Mesothelial cell of epicardium (in vitro differentiated cells): ENCODE measurements around the gene ARNT2. TPM values are rescaled to one million over a fixed set of nuclear protein-coding genes. Genes with fewer than 3 reads are reported as not detected.

Experiments
- DNase-seq, 2 experiments: peaks; one replicate each; pipeline ENCODE4 v3.0.0; 2021; ENCODE audit warnings: low spot score in 2 of 2; ENCODE audit not compliant: unreplicated experiment in 2 of 2
- H3K27ac Mint-ChIP-seq: 2 replicates; pipeline ENCODE4 v1.8.0; 2021; ENCODE audit warnings: mixed read lengths
- H3K27me3 Mint-ChIP-seq: 2 replicates; pipeline ENCODE4 v1.8.0; 2021; ENCODE audit warnings: low read depth, mixed read lengths
- H3K36me3 Mint-ChIP-seq: 2 replicates; pipeline ENCODE4 v1.8.0; 2021; ENCODE audit warnings: mixed read lengths
- H3K4me1 Mint-ChIP-seq: 2 replicates; pipeline ENCODE4 v1.8.0; 2021; ENCODE audit warnings: mixed read lengths
- H3K4me3 Mint-ChIP-seq: 2 replicates; pipeline ENCODE4 v1.8.0; 2021; ENCODE audit warnings: mild to moderate bottlenecking, moderate library complexity, mixed read lengths
- H3K9me3 Mint-ChIP-seq: 2 replicates; pipeline ENCODE4 v1.8.0; 2021; ENCODE audit warnings: mixed read lengths
- total RNA-seq: library from RNA; stranded (reverse); gene quantifications from 3 replicates; pipeline ENCODE4 v1.2.1, GENCODE V29; 2021
- TF ChIP-seq, protein P1 (sequence below): fragments of 200-600 bp; sonication (generic); IDR thresholded peaks from one replicate; pipeline ENCODE4 v1.5.0; 2021; ENCODE audit warnings: antibody characterized with exemption; ENCODE audit not compliant: unreplicated experiment

ARNT2 gene
- total RNA-seq, 1 donor from 2014 or later: 20.2 TPM

DNA sequence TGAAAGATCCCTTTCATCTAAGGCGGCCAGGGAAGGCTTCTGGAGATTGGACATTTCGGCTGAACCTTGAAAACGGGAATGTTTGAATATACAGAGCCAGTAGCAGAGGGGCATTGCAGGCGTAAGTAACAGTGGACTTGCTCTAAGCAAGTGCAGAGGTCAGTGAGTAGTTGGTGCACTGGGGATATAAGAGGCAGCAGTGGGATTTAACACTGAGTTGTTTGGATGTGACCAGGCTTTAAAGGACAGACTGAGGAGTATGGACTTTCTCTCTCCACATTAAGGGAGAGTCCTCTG is 1.3 kb downstream of the ARNT2 start:
- DNase-seq: no peak
- H3K9me3 Mint-ChIP-seq: no peaks in the 10 kb centered on the region
- peak overlapping the region; percentile 79 for H3K4me3 Mint-ChIP-seq
- peaks cover 8% of the 10 kb centered on the region for H3K4me1 Mint-ChIP-seq
- peaks cover 49% of the 10 kb centered on the region for H3K27me3 Mint-ChIP-seq
- H3K36me3 Mint-ChIP-seq: peaks cover 3% of the 10 kb centered on the region
- TF ChIP-seq, protein P1, sequence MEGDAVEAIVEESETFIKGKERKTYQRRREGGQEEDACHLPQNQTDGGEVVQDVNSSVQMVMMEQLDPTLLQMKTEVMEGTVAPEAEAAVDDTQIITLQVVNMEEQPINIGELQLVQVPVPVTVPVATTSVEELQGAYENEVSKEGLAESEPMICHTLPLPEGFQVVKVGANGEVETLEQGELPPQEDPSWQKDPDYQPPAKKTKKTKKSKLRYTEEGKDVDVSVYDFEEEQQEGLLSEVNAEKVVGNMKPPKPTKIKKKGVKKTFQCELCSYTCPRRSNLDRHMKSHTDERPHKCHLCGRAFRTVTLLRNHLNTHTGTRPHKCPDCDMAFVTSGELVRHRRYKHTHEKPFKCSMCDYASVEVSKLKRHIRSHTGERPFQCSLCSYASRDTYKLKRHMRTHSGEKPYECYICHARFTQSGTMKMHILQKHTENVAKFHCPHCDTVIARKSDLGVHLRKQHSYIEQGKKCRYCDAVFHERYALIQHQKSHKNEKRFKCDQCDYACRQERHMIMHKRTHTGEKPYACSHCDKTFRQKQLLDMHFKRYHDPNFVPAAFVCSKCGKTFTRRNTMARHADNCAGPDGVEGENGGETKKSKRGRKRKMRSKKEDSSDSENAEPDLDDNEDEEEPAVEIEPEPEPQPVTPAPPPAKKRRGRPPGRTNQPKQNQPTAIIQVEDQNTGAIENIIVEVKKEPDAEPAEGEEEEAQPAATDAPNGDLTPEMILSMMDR: no peak
- H3K27ac Mint-ChIP-seq: no peak overlapping the region

DNA sequence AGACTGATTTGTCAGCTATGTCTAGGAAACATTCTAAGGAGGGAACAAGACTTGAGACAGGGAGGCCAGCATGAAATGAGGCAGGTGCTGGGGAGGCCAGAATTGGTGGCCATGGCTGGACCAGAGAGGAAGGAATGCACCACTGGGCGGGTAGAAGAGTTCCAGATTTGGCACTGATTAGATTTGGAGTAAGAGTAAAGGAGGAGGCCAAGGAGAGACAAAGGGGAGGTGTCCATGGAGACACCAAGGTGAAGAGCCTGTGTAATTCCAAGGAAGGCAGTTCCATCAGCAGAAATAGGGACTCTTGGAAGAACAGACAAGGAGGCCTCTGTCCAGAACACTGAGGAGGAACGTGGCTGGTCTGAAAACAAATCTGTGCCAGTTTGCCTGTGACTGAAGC is 1.8 kb downstream of the ARNT2 start:
- Mint-ChIP-seq H3K4me1 (peaks cover 8% of the 10 kb centered on the region), H3K36me3 (peaks cover 3% of the 10 kb centered on the region), H3K9me3 (no peaks in the 10 kb centered on the region), H3K4me3 (no peak overlapping the region), H3K27ac (no peak overlapping the region), H3K27me3 (peaks cover 49% of the 10 kb centered on the region)
- no peak for DNase-seq
- TF ChIP-seq, protein P1: no peak

DNA sequence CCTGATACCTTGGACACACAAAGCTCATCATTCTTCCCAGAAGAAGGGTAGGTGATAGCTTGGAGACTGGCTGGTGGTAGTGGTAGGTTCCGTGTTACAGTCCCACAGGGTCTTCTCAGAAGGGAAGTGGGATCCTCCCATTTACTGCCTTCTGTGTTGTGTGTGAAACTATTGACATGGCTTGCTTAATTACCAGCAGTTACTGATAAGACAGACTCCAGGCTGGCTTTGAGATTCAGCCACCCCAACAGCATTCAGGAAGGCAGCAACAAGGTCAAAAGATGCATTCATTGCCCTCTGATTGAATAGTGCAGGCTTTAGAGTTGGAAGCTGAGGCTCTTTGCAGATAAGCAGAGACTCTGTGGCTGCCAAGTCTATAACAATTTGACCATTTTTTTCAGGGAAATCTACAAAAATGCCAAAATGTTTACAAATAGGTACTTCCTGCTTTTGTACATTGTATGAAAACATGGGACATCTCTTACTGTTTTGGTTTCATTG is 7.7 kb downstream of the ARNT2 start:
- Mint-ChIP-seq H3K4me1 (no peaks in the 10 kb centered on the region), H3K27me3 (peaks cover 20% of the 10 kb centered on the region), H3K27ac (no peak overlapping the region), H3K36me3 (no peaks in the 10 kb centered on the region), H3K9me3 (no peaks in the 10 kb centered on the region), H3K4me3 (no peak overlapping the region)
- no peak for DNase-seq
- TF ChIP-seq, protein P1: no peak

DNA sequence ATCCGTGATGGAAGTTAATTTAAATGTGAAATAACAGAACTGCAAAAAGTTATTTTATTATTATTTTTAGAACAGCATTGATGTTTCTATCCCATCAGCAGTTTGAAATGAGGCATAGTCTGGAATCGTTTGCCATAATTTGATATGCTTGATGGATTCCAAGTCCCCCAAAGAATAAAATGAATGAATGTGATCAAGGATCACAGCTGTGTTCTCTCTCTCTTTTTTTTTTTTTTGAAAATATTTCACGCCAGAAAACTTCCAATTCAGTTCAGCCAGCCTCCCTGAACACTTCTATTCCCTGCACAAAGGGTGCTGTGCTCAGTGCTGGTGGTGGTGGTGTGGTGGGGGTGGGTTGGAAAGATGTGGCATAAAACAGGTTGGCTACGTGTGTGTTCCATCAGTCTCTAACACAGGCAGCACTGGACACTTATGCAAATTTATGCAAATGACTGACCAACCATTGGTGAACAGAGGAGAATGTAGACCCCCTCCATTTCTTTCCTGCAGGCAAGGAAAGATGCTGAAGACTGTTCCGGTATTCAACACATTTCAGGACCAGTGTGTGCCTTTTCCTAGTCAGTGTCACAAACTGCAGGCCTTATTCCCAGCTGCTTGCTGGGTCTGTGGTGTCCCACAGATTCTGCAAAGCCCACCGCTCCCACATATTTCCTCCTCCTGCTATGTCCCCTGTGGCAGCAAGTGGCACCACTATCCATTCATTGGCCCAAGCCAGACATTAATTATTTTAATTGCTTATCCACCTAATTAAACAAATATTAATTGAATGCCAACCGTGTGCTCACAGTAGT is 10.6 kb downstream of the ARNT2 start:
- no peak for DNase-seq
- Mint-ChIP-seq H3K36me3 (no peaks in the 10 kb centered on the region), H3K4me1 (no peaks in the 10 kb centered on the region), H3K27ac (no peak overlapping the region), H3K9me3 (no peaks in the 10 kb centered on the region), H3K4me3 (no peak overlapping the region), H3K27me3 (peaks cover under 1% of the 10 kb centered on the region)
- TF ChIP-seq, protein P1: no peak

DNA sequence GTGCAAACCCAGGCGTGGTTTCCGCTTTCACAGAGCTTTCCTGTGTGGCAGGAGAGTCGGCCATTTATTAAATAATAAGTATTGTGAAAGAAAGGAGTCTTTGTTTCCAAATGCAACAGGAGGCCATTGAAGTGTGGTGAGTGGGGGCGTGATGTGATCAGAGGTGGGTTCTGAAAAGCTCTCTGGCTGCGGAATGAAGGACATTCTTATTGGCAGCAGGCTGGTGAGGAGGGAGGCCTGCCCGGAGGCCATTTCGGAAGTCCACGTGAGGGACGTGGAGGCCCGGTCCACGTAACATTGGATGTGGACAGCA is 11.1 kb downstream of the ARNT2 start:
- Mint-ChIP-seq H3K4me1 (no peaks in the 10 kb centered on the region), H3K27me3 (no peaks in the 10 kb centered on the region), H3K36me3 (no peaks in the 10 kb centered on the region), H3K9me3 (no peaks in the 10 kb centered on the region), H3K27ac (no peak overlapping the region), H3K4me3 (no peak overlapping the region)
- DNase-seq: no peak
- TF ChIP-seq, protein P1: no peak

DNA sequence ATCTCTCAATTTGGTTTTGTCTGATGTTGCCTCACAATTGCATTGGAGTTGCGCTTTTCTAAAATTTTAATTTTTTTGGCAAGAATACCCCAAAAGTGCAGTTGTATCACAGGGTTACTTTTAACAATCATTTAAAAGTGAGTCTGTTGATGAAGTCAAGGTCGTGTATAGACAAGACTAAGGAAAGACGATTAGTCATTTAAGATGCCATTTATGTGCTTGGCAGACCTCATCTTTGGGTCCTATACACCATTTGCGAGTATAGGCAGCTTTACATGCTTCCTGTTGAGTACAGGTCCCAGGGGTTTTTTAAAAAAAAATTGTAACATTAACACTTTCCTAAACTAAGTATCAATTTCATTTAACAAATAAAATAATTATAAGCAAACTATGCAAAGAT is 12.5 kb downstream of the ARNT2 start:
- Mint-ChIP-seq H3K4me1 (no peaks in the 10 kb centered on the region), H3K4me3 (no peak overlapping the region), H3K27me3 (no peaks in the 10 kb centered on the region), H3K27ac (no peak overlapping the region), H3K9me3 (peaks cover 8% of the 10 kb centered on the region), H3K36me3 (no peaks in the 10 kb centered on the region)
- no peak for DNase-seq
- TF ChIP-seq, protein P1: no peak
